Erythroblast (primary cell): ENCODE data around the gene COL11A2.

Source experiments
- GATA1 ChIP-seq: IDR thresholded peaks from 2 replicates; pipeline ENCODE4 v1.6.1; 2011; ENCODE audit warnings: low read depth, mild to moderate bottlenecking, control low read depth, low read length, moderate library complexity
- POLR2A ChIP-seq: IDR thresholded peaks from 2 replicates; pipeline ENCODE4 v1.6.1; 2011; ENCODE audit warnings: mild to moderate bottlenecking, low read length

- TF ChIP-seq POLR2A (no peak), GATA1 (no peak)
Measured at GRCh38 chr6:33113755-33114154, 78.5 kb downstream of the COL11A2 start.
